ENCODE measurements around the gene SLC66A3.
A peak's percentile ranks its signal among the peaks of the same experiment; 100 is the strongest.

Gene SLC66A3

DNA sequence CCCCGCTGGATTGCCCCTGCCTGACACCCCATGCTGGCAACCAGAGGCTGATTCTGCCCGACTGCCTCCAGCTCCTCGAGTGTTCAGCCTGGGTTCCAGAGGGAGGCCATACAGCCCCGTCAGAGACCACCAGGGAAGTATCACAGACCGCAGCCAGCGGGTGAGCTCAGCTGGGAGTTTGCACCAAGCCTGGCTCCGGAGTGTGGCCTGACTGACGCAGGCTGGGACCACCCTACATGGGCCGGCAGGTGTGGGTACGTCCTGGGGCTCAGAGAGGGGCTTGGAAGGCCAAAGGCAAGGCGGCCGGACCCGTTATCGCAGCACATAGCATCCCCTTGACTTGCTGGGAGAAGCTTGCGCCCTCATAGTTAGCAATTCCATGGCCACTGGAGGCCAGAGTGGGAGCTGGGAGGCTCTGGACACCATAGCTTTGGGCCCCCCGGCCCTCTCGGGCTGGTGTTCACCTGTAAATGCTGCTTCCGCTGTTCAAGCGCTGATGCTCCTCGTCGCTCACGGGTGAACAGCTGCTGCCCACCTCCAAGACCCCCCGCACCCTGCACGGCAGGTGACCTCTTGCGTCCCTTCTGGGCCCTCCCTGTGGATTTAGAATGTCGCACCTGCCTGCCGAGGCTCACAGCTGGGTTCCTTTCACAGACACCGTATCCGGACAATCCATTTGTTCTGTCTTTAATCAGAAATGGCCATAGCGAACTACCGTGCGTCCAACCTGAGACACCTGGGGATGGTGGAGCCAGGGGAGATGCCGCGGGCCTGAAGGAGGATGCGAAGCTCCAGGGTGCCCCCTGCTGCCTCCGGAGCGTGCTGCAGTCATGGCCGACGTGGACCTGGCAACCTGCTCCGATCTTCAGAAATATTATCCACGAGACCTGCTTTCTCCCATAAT is 31.2 kb upstream of the SLC66A3 start:
- Histone ChIP-seq H3K9me2 (replicated peaks; ENCODE audit: low read depth, low read length) (no peaks in the 10 kb centered on the region), H3K4me3 (ENCODE audit: low read length, poor library complexity, severe bottlenecking) (no peak overlapping the region), H2AFZ (ENCODE audit: low read length) (peak overlapping the region; percentile 68), H3K36me3 (ENCODE audit: insufficient read depth, low read length) (no peaks in the 10 kb centered on the region), H3K27me3 (ENCODE audit: insufficient read depth, low read length, poor library complexity, severe bottlenecking) (no peaks in the 10 kb centered on the region), H3K9me3 (ENCODE audit: insufficient read depth, low read depth, low read length) (no peaks in the 10 kb centered on the region), H3K4me1 (ENCODE audit: insufficient read depth, low read length, poor library complexity, severe bottlenecking) (no peaks in the 10 kb centered on the region), H3F3A (ENCODE audit: low read depth) (no peaks in the 10 kb centered on the region), H3K79me2 (ENCODE audit: insufficient read depth, low read length) (no peaks in the 10 kb centered on the region), H4K20me1 (ENCODE audit: insufficient read depth, low read length, poor library complexity, severe bottlenecking) (no peaks in the 10 kb centered on the region), H3K4me2 (ENCODE audit: low read depth, low read length, poor library complexity, severe bottlenecking) (no peak overlapping the region), H3K9ac (ENCODE audit: low read depth, low read length, poor library complexity, severe bottlenecking) (no peak overlapping the region)
- no peak for TF ChIP-seq EZH2phosphoT487 (IDR thresholded peaks at IDR 0.05; ENCODE audit: borderline replicate concordance)
- peak; percentile 94 for TF ChIP-seq CTCF (conservative IDR thresholded peaks at IDR 0.05; ENCODE audit: low read length)

DNA sequence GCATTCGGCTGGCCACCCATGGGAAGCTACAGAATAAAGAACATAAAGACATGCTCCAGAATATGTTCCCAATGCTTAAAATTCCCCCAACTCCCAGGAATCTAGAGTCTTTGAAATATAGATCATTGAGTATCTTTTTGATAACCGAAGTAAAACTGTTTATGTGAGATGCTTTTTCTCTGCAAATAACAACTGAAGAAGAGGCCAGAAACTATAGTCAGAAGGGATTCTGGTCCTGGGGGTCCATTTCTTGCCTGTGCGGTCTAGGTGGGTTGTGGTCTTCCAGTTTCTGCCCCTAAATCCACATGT is 30.6 kb upstream of the SLC66A3 start:
- H3K9ac ChIP-seq (ENCODE audit: low read depth, low read length, poor library complexity, severe bottlenecking): no peak overlapping the region
- TF ChIP-seq CTCF (conservative IDR thresholded peaks at IDR 0.05; ENCODE audit: low read length) (no peak), EZH2phosphoT487 (IDR thresholded peaks at IDR 0.05; ENCODE audit: borderline replicate concordance) (no peak)
- H2AFZ ChIP-seq (ENCODE audit: low read length): peak overlapping the region; percentile 68
- no peaks in the 10 kb centered on the region for H3K27me3 ChIP-seq (ENCODE audit: insufficient read depth, low read length, poor library complexity, severe bottlenecking)
- H3K4me3 ChIP-seq (ENCODE audit: low read length, poor library complexity, severe bottlenecking): no peak overlapping the region
- no peaks in the 10 kb centered on the region for H3F3A ChIP-seq (ENCODE audit: low read depth)
- no peaks in the 10 kb centered on the region for H3K79me2 ChIP-seq (ENCODE audit: insufficient read depth, low read length)
- no peaks in the 10 kb centered on the region for H3K9me2 ChIP-seq (replicated peaks; ENCODE audit: low read depth, low read length)
- no peaks in the 10 kb centered on the region for H3K36me3 ChIP-seq (ENCODE audit: insufficient read depth, low read length)
- H3K4me1 ChIP-seq (ENCODE audit: insufficient read depth, low read length, poor library complexity, severe bottlenecking): no peaks in the 10 kb centered on the region
- no peaks in the 10 kb centered on the region for H3K9me3 ChIP-seq (ENCODE audit: insufficient read depth, low read depth, low read length)
- H3K4me2 ChIP-seq (ENCODE audit: low read depth, low read length, poor library complexity, severe bottlenecking): no peak overlapping the region
- H4K20me1 ChIP-seq (ENCODE audit: insufficient read depth, low read length, poor library complexity, severe bottlenecking): no peaks in the 10 kb centered on the region

DNA sequence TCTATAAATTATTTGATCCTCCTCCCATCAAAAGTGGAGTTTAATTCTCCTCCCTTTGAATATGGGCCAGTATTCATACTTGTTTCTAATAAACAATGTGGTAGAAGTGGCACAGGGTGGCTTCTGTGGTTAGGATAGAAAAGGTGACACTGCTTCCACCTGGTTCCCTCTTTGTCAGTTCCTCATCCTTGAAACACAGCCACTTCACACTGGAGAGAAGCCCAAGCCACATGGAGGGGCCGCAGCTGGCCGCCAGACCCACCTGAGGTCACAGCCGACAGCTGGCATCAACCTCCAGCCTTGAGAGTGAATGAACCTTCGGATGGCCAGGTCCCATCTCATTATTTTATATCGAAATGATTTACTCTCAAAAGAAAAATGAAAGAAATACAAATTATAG is 27.5 kb upstream of the SLC66A3 start:
- H3K79me2 ChIP-seq (ENCODE audit: insufficient read depth, low read length): no peaks in the 10 kb centered on the region

More for the DNA sequence above, 27.5 kb upstream of the SLC66A3 start:
- no peak overlapping the region for H2AFZ ChIP-seq (ENCODE audit: low read length)
- H3K9me2 ChIP-seq (replicated peaks; ENCODE audit: low read depth, low read length): no peaks in the 10 kb centered on the region
- no peaks in the 10 kb centered on the region for H4K20me1 ChIP-seq (ENCODE audit: insufficient read depth, low read length, poor library complexity, severe bottlenecking)
- H3K9me3 ChIP-seq (ENCODE audit: insufficient read depth, low read depth, low read length): no peaks in the 10 kb centered on the region
- no peak for TF ChIP-seq CTCF (conservative IDR thresholded peaks at IDR 0.05; ENCODE audit: low read length)
- TF ChIP-seq EZH2phosphoT487 (IDR thresholded peaks at IDR 0.05; ENCODE audit: borderline replicate concordance): no peak
- H3K36me3 ChIP-seq (ENCODE audit: insufficient read depth, low read length): no peaks in the 10 kb centered on the region
- no peak overlapping the region for H3K9ac ChIP-seq (ENCODE audit: low read depth, low read length, poor library complexity, severe bottlenecking)
- H3F3A ChIP-seq (ENCODE audit: low read depth): no peaks in the 10 kb centered on the region
- no peak overlapping the region for H3K4me3 ChIP-seq (ENCODE audit: low read length, poor library complexity, severe bottlenecking)
- H3K4me1 ChIP-seq (ENCODE audit: insufficient read depth, low read length, poor library complexity, severe bottlenecking): peaks cover 9% of the 10 kb centered on the region
- H3K27me3 ChIP-seq (ENCODE audit: insufficient read depth, low read length, poor library complexity, severe bottlenecking): no peaks in the 10 kb centered on the region
- H3K4me2 ChIP-seq (ENCODE audit: low read depth, low read length, poor library complexity, severe bottlenecking): no peak overlapping the region
